ENCODE results near the gene FAM219A.

DNA sequence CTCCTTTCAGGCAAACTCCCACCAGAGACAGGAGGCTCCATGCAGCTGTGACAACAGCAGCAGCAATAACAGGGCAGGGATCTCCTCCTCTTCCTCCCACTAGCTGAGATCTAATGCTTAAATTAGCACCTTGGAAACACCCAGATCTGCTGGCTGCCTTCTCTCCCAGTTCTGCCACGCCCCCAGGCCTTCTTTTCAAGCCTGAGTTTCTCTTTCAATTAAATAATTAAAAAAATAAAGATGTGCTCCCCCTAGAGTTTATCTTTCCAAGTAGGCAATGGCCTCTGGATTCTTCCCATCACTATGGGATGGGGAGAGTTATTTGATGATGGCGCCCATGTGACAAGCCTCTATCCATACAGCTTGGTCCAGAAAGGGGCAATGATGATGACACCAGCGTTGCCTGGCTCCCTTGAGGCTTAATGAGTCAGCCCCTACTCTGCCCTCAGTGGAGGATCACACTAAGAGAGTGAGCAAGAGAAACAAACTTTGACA, 3.8 kb downstream of the FAM219A start:
- TF ChIP-seq POLR2AphosphoS5 (IDR thresholded peaks at IDR 0.05): no peak
- TF ChIP-seq POLR2A (IDR thresholded peaks at IDR 0.05): no peak
- TF ChIP-seq, protein P1, sequence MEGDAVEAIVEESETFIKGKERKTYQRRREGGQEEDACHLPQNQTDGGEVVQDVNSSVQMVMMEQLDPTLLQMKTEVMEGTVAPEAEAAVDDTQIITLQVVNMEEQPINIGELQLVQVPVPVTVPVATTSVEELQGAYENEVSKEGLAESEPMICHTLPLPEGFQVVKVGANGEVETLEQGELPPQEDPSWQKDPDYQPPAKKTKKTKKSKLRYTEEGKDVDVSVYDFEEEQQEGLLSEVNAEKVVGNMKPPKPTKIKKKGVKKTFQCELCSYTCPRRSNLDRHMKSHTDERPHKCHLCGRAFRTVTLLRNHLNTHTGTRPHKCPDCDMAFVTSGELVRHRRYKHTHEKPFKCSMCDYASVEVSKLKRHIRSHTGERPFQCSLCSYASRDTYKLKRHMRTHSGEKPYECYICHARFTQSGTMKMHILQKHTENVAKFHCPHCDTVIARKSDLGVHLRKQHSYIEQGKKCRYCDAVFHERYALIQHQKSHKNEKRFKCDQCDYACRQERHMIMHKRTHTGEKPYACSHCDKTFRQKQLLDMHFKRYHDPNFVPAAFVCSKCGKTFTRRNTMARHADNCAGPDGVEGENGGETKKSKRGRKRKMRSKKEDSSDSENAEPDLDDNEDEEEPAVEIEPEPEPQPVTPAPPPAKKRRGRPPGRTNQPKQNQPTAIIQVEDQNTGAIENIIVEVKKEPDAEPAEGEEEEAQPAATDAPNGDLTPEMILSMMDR (IDR thresholded peaks at IDR 0.05): no peak

Measured in upper lobe of left lung (tissue), 4 donors.